GM12878 (cell line): ENCODE data around the gene CHRNA9. TPM values are rescaled to one million over a fixed set of nuclear protein-coding genes. Genes with fewer than 3 reads are reported as not detected.

Experiments
- ESRRA ChIP-seq: IDR thresholded peaks from 2 replicates; pipeline ENCODE4 v1.6.1; 2012; ENCODE audit warnings: mild to moderate bottlenecking, low read length, improper control_type of control experiment
- SIN3A ChIP-seq: IDR thresholded peaks from 2 replicates; pipeline ENCODE4 v1.6.1; 2012; ENCODE audit warnings: low read depth, low read length, improper control_type of control experiment
- TCF3 ChIP-seq: IDR thresholded peaks from 2 replicates; pipeline ENCODE4 v1.6.1; 2012; ENCODE audit warnings: low read depth, mild to moderate bottlenecking, low read length, borderline replicate concordance; ENCODE audit not compliant: insufficient read depth
- polyA plus RNA-seq, 11 experiments: library from polyadenylated mRNA; depleted of rRNA in 4 of 11; unstranded in 6 of 11; stranded (reverse) in 5 of 11; fragments of >200 nt; fragmentation: Nextera tagmentation in 4 of 11; fragmentation: Illumina TruSeq in 1 of 11; extraction: Ambion mirVana in 4 of 11; extraction: Trizol in 1 of 11; gene quantifications; 1 replicate in 1 of 11; 2 replicates in 10 of 11; pipeline versions ENCODE4 v1.2.1 to v1.2.3, GENCODE V29; 2011 to 2016; ENCODE audit warnings: inconsistent platforms in 2 of 11, missing spikeins in 2 of 11, low read depth in 1 of 11
- total RNA-seq, 4 experiments: library from RNA; depleted of rRNA in 3 of 4; stranded (reverse); fragments of >200 nt in 3 of 4; fragmentation: Illumina TruSeq in 1 of 4; extraction: Trizol in 1 of 4; gene quantifications; 2 replicates each; pipeline versions ENCODE4 v1.2.1 to v1.2.3, GENCODE V29; 2013 to 2021
- TF ChIP-seq, protein P1 (sequence below): fragments of 450-650 bp; IDR thresholded peaks from 2 replicates; pipeline ENCODE4 v1.6.1; 2017; ENCODE audit warnings: mild to moderate bottlenecking, moderate library complexity
- TF ChIP-seq, protein P2 (sequence below): fragments of 450-650 bp; IDR thresholded peaks from 2 replicates; pipeline ENCODE4 v1.6.1; 2017; ENCODE audit warnings: borderline replicate concordance
- TF ChIP-seq, protein P3 (sequence below): fragments of 450-650 bp; formaldehyde crosslinking; IDR thresholded peaks from 2 replicates; pipeline ENCODE4 v1.4.0; 2020; ENCODE audit warnings: mild to moderate bottlenecking, moderate library complexity

Gene CHRNA9
- total and polyA plus RNA-seq, 10 of the 15 experiments (the other 5 are each of a cell fraction or from before 2014, with no cell fraction given): 0.05 to 0.09 (median 0.08) TPM; not detected in 7

DNA sequence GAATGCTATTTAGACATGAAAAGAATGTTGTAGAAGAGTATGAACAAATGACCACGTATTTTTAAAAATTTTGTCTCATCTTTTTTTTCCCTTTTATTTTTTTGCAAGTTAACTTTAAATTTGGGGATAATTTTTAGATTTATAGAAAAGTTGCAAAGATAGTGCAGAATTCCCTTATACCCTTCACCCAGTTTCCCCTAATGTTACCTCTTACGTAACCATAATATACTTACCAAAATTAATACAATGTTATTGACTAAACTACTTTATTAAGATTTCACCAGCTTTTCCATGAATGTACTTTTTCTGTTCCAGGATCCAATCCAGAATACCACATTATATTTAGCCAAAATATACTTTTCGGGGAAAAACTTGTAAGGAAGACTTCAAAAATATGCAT, 12.3 kb downstream of the CHRNA9 start (continued):
- TF ChIP-seq, protein P1, sequence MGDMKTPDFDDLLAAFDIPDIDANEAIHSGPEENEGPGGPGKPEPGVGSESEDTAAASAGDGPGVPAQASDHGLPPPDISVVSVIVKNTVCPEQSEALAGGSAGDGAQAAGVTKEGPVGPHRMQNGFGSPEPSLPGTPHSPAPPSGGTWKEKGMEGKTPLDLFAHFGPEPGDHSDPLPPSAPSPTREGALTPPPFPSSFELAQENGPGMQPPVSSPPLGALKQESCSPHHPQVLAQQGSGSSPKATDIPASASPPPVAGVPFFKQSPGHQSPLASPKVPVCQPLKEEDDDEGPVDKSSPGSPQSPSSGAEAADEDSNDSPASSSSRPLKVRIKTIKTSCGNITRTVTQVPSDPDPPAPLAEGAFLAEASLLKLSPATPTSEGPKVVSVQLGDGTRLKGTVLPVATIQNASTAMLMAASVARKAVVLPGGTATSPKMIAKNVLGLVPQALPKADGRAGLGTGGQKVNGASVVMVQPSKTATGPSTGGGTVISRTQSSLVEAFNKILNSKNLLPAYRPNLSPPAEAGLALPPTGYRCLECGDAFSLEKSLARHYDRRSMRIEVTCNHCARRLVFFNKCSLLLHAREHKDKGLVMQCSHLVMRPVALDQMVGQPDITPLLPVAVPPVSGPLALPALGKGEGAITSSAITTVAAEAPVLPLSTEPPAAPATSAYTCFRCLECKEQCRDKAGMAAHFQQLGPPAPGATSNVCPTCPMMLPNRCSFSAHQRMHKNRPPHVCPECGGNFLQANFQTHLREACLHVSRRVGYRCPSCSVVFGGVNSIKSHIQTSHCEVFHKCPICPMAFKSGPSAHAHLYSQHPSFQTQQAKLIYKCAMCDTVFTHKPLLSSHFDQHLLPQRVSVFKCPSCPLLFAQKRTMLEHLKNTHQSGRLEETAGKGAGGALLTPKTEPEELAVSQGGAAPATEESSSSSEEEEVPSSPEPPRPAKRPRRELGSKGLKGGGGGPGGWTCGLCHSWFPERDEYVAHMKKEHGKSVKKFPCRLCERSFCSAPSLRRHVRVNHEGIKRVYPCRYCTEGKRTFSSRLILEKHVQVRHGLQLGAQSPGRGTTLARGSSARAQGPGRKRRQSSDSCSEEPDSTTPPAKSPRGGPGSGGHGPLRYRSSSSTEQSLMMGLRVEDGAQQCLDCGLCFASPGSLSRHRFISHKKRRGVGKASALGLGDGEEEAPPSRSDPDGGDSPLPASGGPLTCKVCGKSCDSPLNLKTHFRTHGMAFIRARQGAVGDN: no peak
- TF ChIP-seq TCF3 (no peak), SIN3A (no peak), ESRRA (no peak)
- TF ChIP-seq, protein P2, sequence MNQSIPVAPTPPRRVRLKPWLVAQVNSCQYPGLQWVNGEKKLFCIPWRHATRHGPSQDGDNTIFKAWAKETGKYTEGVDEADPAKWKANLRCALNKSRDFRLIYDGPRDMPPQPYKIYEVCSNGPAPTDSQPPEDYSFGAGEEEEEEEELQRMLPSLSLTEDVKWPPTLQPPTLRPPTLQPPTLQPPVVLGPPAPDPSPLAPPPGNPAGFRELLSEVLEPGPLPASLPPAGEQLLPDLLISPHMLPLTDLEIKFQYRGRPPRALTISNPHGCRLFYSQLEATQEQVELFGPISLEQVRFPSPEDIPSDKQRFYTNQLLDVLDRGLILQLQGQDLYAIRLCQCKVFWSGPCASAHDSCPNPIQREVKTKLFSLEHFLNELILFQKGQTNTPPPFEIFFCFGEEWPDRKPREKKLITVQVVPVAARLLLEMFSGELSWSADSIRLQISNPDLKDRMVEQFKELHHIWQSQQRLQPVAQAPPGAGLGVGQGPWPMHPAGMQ: no peak
- TF ChIP-seq, protein P3, sequence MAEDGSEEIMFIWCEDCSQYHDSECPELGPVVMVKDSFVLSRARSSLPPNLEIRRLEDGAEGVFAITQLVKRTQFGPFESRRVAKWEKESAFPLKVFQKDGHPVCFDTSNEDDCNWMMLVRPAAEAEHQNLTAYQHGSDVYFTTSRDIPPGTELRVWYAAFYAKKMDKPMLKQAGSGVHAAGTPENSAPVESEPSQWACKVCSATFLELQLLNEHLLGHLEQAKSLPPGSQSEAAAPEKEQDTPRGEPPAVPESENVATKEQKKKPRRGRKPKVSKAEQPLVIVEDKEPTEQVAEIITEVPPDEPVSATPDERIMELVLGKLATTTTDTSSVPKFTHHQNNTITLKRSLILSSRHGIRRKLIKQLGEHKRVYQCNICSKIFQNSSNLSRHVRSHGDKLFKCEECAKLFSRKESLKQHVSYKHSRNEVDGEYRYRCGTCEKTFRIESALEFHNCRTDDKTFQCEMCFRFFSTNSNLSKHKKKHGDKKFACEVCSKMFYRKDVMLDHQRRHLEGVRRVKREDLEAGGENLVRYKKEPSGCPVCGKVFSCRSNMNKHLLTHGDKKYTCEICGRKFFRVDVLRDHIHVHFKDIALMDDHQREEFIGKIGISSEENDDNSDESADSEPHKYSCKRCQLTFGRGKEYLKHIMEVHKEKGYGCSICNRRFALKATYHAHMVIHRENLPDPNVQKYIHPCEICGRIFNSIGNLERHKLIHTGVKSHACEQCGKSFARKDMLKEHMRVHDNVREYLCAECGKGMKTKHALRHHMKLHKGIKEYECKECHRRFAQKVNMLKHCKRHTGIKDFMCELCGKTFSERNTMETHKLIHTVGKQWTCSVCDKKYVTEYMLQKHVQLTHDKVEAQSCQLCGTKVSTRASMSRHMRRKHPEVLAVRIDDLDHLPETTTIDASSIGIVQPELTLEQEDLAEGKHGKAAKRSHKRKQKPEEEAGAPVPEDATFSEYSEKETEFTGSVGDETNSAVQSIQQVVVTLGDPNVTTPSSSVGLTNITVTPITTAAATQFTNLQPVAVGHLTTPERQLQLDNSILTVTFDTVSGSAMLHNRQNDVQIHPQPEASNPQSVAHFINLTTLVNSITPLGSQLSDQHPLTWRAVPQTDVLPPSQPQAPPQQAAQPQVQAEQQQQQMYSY (CRISPR knock-in tag): no peak
